Chondrocyte (in vitro differentiated cells): ENCODE results near the gene ZDHHC13. TPM values are rescaled to one million over a fixed set of nuclear protein-coding genes. Genes with fewer than 3 reads are reported as not detected.

Source experiments
- DNase-seq: peaks from one replicate; pipeline ENCODE4 v3.0.0; 2021; ENCODE audit warnings: mixed read lengths, low spot score
- H3K27ac Mint-ChIP-seq: one replicate; pipeline ENCODE4 v1.8.0; 2021; ENCODE audit warnings: mild to moderate bottlenecking, moderate library complexity, mixed read lengths; ENCODE audit not compliant: unreplicated experiment
- H3K27me3 Mint-ChIP-seq: 2 replicates; pipeline ENCODE4 v1.8.0; 2021; ENCODE audit warnings: low read depth, mixed read lengths
- H3K36me3 Mint-ChIP-seq: 2 replicates; pipeline ENCODE4 v1.8.0; 2021; ENCODE audit warnings: low read depth, mixed read lengths
- H3K4me1 Mint-ChIP-seq: 2 replicates; pipeline ENCODE4 v1.8.0; 2021; ENCODE audit warnings: low read depth, mild to moderate bottlenecking, mixed read lengths
- H3K4me3 Mint-ChIP-seq: one replicate; pipeline ENCODE4 v1.8.0; 2021; ENCODE audit warnings: mild to moderate bottlenecking, moderate library complexity, mixed read lengths; ENCODE audit not compliant: unreplicated experiment
- H3K9me3 Mint-ChIP-seq: 2 replicates; pipeline ENCODE4 v1.8.0; 2021; ENCODE audit warnings: low read depth, mixed read lengths
- total RNA-seq: library from RNA; stranded (reverse); gene quantifications from 3 replicates; pipeline ENCODE4 v1.2.1, GENCODE V29; 2021
- TF ChIP-seq, protein P1 (sequence below): fragments of 200-600 bp; sonication (generic); IDR thresholded peaks from 2 replicates; pipeline ENCODE4 v1.5.0; 2021; ENCODE audit warnings: antibody characterized with exemption, mild to moderate bottlenecking, moderate library complexity

ZDHHC13 gene
- total RNA-seq, 1 donor from 2014 or later = 10.3 TPM

GRCh38 chr11:19076744-19077589 is 40.0 kb upstream of the ZDHHC13 start:
- no peak for DNase-seq
- Mint-ChIP-seq H3K27me3 (peaks cover 23% of the 10 kb centered on the region), H3K4me1 (no peaks in the 10 kb centered on the region), H3K4me3 (no peak overlapping the region), H3K27ac (no peak overlapping the region), H3K36me3 (no peaks in the 10 kb centered on the region), H3K9me3 (no peaks in the 10 kb centered on the region)
- TF ChIP-seq, protein P1, sequence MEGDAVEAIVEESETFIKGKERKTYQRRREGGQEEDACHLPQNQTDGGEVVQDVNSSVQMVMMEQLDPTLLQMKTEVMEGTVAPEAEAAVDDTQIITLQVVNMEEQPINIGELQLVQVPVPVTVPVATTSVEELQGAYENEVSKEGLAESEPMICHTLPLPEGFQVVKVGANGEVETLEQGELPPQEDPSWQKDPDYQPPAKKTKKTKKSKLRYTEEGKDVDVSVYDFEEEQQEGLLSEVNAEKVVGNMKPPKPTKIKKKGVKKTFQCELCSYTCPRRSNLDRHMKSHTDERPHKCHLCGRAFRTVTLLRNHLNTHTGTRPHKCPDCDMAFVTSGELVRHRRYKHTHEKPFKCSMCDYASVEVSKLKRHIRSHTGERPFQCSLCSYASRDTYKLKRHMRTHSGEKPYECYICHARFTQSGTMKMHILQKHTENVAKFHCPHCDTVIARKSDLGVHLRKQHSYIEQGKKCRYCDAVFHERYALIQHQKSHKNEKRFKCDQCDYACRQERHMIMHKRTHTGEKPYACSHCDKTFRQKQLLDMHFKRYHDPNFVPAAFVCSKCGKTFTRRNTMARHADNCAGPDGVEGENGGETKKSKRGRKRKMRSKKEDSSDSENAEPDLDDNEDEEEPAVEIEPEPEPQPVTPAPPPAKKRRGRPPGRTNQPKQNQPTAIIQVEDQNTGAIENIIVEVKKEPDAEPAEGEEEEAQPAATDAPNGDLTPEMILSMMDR = peak; percentile 96

- peaks cover 29% of the 10 kb centered on the region for H3K27me3 Mint-ChIP-seq
- no peaks in the 10 kb centered on the region for H3K9me3 Mint-ChIP-seq
- no peak for DNase-seq
- TF ChIP-seq, protein P1 = no peak
- H3K4me1 Mint-ChIP-seq = no peaks in the 10 kb centered on the region
- no peaks in the 10 kb centered on the region for H3K36me3 Mint-ChIP-seq
- no peak overlapping the region for H3K4me3 Mint-ChIP-seq
- no peak overlapping the region for H3K27ac Mint-ChIP-seq
Observed at GRCh38 chr11:19077965-19078364, 39.0 kb upstream of the ZDHHC13 start.

GRCh38 chr11:19079643-19080440 is 37.1 kb upstream of the ZDHHC13 start:
- no peak for DNase-seq
- no peak overlapping the region for H3K27ac Mint-ChIP-seq

GRCh38 chr11:19080579-19080993 is 36.4 kb upstream of the ZDHHC13 start:
- peaks cover 34% of the 10 kb centered on the region for H3K27me3 Mint-ChIP-seq

More at GRCh38 chr11:19079643-19080440, 37.1 kb upstream of the ZDHHC13 start:
- Mint-ChIP-seq H3K4me1 (no peaks in the 10 kb centered on the region), H3K4me3 (no peak overlapping the region), H3K36me3 (no peaks in the 10 kb centered on the region), H3K9me3 (no peaks in the 10 kb centered on the region), H3K27me3 (peaks cover 34% of the 10 kb centered on the region)
- TF ChIP-seq, protein P1 = no peak

GRCh38 chr11:19083166-19083565 is 33.8 kb upstream of the ZDHHC13 start:
- TF ChIP-seq, protein P1 = no peak
- H3K4me3 Mint-ChIP-seq = no peak overlapping the region
- no peak overlapping the region for H3K27ac Mint-ChIP-seq
- peaks cover 26% of the 10 kb centered on the region for H3K27me3 Mint-ChIP-seq
- H3K36me3 Mint-ChIP-seq = peaks cover 1% of the 10 kb centered on the region
- H3K4me1 Mint-ChIP-seq = peaks cover 8% of the 10 kb centered on the region
- H3K9me3 Mint-ChIP-seq = peaks cover 3% of the 10 kb centered on the region
- no peak for DNase-seq

More at GRCh38 chr11:19080579-19080993, 36.4 kb upstream of the ZDHHC13 start:
- Mint-ChIP-seq H3K27ac (no peak overlapping the region), H3K36me3 (no peaks in the 10 kb centered on the region), H3K4me3 (no peak overlapping the region), H3K9me3 (no peaks in the 10 kb centered on the region), H3K4me1 (no peaks in the 10 kb centered on the region)
- DNase-seq = no peak
- TF ChIP-seq, protein P1 = no peak
